Fibroblast of skin of left quadriceps (primary cell): Measurements from ENCODE around the gene SEL1L3.
"Not testable (repeated sequence)": the region's sequence is repeated elsewhere in the genome, so short reads cannot be mapped to it uniquely, and the experiment has no call there.

Experiments
- DNase-seq, 2 experiments: peaks; one replicate each; pipeline ENCODE4 v3.0.0-alpha.2; 2013; ENCODE audit warnings: low read depth in 2 of 2

SEL1L3 gene

GRCh38 chr4:25879991-25880651 is 17.3 kb upstream of the SEL1L3 start:
- DNase-seq: peak; percentile 61

- DNase-seq: no peak
Measured at GRCh38 chr4:25879587-25879986, 16.8 kb upstream of the SEL1L3 start.

- no peak for DNase-seq
Measured at GRCh38 chr4:25879091-25879584, 16.4 kb upstream of the SEL1L3 start.

DNA sequence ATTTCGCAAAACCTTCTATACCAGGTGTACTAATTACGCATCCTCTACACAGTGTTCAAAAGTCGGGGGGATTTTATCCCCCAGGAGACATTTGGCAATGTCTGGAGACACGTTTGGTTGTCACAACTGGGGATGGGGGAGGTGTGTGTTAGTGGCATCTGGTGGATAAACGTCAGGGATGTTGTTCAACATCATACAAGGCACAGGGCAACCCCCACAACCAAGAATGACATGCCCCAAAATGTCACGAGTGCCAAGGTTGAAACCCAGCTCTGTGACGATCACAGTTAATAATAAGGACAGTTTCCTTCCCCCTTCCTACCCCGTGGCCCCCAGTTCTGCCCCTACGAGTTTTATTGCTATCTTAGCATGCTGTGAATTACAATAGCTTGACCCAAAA is 15.9 kb upstream of the SEL1L3 start:
- DNase-seq: no peak

GRCh38 chr4:25875281-25875745 is 12.5 kb upstream of the SEL1L3 start:
- DNase-seq: no peak

- no peak for DNase-seq
Measured at GRCh38 chr4:25874655-25875054, 11.9 kb upstream of the SEL1L3 start.

DNA sequence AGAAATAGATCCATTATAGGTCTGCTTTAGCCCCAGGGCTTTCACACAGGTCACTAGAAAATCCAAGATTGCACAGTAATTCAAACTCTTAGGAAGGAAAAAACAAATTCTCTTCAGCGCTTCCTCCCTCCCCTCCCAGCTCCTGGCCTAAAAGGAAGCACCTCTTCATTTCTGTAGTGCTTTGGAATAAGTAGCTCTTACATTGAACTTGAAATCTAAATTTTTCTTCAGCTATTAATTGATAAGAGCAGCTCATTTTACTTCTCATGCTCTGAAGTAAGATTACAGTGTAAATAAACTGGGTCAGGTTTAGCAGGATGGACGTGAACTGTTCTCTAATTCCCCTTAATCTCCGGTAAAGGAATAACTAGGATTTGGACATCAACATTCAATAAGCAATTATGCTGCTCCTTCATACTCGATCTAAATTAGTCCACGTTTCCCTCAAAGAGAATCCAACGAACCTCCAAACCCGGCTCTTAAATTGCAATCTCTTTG is 10.9 kb upstream of the SEL1L3 start:
- DNase-seq: no peak

DNA sequence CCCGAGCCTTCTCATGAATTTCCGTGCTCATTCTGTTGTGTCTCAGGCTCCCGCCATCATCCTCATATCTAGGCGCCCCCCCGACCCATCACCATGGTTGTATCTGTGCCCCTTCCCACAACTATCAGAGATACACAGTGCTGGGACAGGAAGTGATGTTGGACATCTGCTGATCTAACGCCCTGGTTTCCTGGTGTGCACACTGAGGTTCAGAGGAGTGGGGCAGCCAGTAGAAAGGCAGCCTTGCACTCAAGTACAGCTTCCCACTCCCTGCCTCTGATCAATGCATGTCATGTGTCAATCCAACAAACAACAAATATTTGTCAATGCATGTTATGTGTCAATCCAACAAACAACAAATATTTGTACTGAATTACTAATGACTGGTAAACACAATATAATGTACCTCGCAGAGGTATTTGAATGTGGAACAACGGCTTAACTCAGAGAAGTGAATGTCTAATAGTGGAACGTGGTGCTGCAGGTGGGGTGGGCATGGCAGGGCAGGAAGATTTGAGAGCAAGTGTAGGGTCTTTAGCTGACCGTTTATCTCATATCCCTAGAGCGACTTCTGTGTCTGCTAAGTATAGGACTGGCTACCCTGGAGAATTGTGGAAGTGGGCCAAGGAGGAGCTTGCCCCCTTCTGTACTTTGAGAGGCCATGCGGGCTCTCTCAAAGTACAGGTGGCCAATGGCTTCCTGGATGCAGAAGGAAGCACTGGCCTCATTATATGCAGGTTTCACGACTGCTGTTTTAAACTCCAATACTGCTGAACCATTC is 10.3 kb upstream of the SEL1L3 start:
- DNase-seq: no peak

DNA sequence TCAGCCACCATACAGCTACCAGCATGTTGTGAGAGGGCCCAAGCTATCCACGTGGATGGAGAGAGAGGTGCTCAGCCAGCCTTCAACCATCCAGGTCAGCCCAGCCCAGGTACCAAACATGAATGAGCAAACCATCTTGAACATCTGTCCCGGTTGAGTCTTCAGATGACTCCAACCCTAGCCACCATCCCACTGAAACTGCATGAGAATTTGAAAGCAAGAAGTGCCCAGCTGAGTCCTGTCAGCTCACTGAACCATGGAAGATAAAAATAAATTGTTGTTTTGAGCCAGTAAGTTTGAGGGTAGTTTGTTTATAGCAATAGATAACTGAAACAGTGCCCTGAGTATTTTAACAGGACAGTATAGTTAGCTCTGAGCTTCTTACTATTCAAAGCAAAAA is 7.3 kb upstream of the SEL1L3 start:
- no peak for DNase-seq

GRCh38 chr4:25867781-25868294 is 5.0 kb upstream of the SEL1L3 start:
- DNase-seq: no peak

GRCh38 chr4:25866401-25866800 is 3.6 kb upstream of the SEL1L3 start:
- not testable (repeated sequence) for DNase-seq

- no peak for DNase-seq
Measured at GRCh38 chr4:25865586-25865985, 2.8 kb upstream of the SEL1L3 start.

GRCh38 chr4:25863831-25864418 is 1.1 kb upstream of the SEL1L3 start:
- no peak for DNase-seq

- no peak for DNase-seq
Measured at GRCh38 chr4:25863347-25863784, 578 bp upstream of the SEL1L3 start.

GRCh38 chr4:25861951-25862410 is 807 bp downstream of the SEL1L3 start:
- no peak for DNase-seq

DNA sequence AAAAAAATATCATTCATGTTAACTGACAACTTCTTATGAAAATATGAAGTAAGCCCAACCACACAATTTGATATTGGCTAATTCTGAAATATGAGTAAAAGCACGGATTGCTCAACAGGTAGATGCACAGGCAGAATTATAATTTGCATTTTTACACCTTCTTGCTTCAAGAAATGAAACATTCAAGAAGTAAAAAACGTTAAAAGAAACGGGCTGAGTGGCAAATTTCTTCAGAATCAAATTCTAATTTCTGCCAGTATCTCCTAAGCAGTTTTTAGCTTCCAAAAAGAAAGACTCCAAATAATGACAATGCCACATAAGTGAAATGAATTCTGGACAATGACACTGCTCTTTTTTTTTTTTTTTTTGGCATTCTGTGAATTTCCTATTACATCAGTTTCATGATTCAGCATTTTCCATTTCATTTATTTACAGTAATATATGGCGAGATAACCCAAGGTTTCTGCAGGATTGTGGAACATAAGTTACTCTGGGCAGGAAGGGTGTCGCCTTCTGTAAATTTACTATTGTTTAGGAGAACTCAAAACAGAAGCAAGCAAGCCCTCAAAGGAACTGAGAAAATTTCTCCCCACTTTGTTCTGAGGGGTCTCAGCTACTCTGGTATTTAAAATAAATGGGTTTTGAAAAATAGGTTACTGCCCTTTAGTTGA is 1.4 kb downstream of the SEL1L3 start:
- no peak for DNase-seq

DNA sequence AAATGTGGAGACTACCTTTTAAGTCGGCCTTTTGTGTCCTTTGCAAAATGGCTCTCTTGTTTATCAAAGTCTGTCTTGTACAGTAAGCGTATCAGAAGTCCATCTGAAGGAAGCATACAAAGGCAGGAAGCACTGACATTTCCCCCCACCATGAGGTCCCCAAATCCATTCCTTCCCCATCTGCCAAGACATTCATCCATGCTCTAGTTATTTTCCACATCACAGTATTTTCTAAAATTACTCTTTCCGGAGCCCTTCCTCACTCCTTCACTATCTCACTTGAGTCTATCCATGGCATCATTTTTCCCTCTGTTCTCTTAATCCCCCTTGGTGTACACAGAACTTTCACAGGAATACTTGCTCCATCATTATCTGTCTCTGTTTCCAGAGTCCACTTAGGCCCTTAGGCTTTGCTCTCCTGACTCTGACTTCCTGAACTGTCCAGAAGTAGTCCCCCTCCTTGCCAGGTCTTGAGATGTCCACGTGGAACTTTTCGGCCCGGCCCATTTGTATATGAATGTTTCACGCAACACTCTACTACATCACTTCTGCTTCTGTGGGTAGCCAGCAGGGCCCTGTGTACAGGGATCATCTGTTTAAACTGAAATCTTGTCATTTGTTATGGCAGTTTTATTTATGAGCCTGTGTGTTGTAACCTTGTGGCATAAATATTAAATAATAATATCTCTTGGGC is 2.1 kb downstream of the SEL1L3 start:
- DNase-seq: no peak

DNA sequence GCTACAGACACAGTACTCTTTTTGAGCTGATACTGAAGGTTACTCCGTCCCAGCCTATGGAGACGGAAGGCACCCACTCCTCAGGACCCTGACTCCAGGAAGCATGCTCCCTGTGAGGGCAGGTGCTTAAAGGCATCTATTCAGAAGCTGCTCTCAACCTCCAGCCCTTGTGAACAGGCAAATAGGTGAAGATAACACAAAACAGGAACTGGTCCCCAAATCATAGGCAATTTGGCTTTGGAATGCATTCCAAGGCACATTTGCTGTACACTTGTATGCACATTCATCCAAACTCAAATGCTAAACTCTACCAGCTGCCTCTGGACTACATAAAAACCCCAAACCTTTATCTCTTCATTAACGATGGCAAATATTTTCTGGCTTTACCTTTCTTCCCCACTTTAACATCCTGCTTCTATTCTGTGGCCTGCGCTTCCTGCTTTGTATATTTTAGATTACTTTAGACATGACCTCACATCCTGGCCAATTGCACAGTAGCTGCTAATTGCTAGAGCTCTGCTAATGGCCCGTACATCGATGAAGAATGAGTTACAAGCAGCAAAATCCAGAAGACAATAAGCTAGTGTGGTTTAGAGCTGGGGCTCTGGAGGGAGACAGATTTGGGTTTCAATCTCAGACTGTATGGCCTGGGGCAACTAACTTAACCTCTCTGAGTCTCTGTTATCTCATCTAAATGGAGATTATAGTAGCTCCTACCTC is 3.2 kb downstream of the SEL1L3 start:
- DNase-seq: no peak

GRCh38 chr4:25857851-25858400 is 4.9 kb downstream of the SEL1L3 start:
- DNase-seq: no peak

- DNase-seq: no peak
Measured at GRCh38 chr4:25857403-25857802, 5.4 kb downstream of the SEL1L3 start.
